ENCODE measurements around the gene CCDC117.
"Not testable (repeated sequence)": the region's sequence is repeated elsewhere in the genome, so short reads cannot be mapped to it uniquely, and the experiment has no call there.

Gene CCDC117

GRCh38 chr22:28737701-28738100 is 34.8 kb upstream of the CCDC117 start:
- H3K4me3 ChIP-seq (ENCODE audit: low read depth, low read length): no peak overlapping the region
- TF ChIP-seq CTCF (IDR thresholded peaks at IDR 0.05; ENCODE audit: low read depth, low read length, missing control alignments): no peak
- no peak for DNase-seq (ENCODE audit: low read depth)

- not testable (repeated sequence) for DNase-seq (ENCODE audit: low read depth); H3K4me3 ChIP-seq (ENCODE audit: low read depth, low read length)
These were observed 33.6 kb upstream of the CCDC117 start for GRCh38 chr22:28738876-28739275.

GRCh38 chr22:28741200-28741784 is 31.2 kb upstream of the CCDC117 start:
- no peak for DNase-seq (ENCODE audit: low read depth)
- no peak for TF ChIP-seq CTCF (IDR thresholded peaks at IDR 0.05; ENCODE audit: low read depth, low read length, missing control alignments)
- H3K4me3 ChIP-seq (ENCODE audit: low read depth, low read length): peak overlapping the region; percentile 94

GRCh38 chr22:28741785-28742561 is 30.5 kb upstream of the CCDC117 start, which contains the start of the genes CHEK2 and HSCB:
CHEK2 (minus strand) TSS chr22:28741820; CDS start chr22:28734721, 7,099 bp downstream.
HSCB (plus strand) TSS chr22:28742039; CDS start chr22:28742096, 57 bp downstream.
- no peak for TF ChIP-seq CTCF (IDR thresholded peaks at IDR 0.05; ENCODE audit: low read depth, low read length, missing control alignments)
- DNase-seq (ENCODE audit: low read depth): peak; percentile 98
- H3K4me3 ChIP-seq (ENCODE audit: low read depth, low read length): peak within 1 kb of the TSS; percentile 94

GRCh38 chr22:28742562-28742962 is 29.9 kb upstream of the CCDC117 start:
- DNase-seq (ENCODE audit: low read depth): no peak
- no peak for TF ChIP-seq CTCF (IDR thresholded peaks at IDR 0.05; ENCODE audit: low read depth, low read length, missing control alignments)
- peak overlapping the region; percentile 94 for H3K4me3 ChIP-seq (ENCODE audit: low read depth, low read length)

- no peak overlapping the region for H3K4me3 ChIP-seq (ENCODE audit: low read depth, low read length)
- no peak for TF ChIP-seq CTCF (IDR thresholded peaks at IDR 0.05; ENCODE audit: low read depth, low read length, missing control alignments)
- no peak for DNase-seq (ENCODE audit: low read depth)
These were observed 28.6 kb upstream of the CCDC117 start for GRCh38 chr22:28743852-28744251.

GRCh38 chr22:28750471-28750881 is 22.0 kb upstream of the CCDC117 start:
- H3K4me3 ChIP-seq (ENCODE audit: low read depth, low read length): no peak overlapping the region
- no peak for TF ChIP-seq CTCF (IDR thresholded peaks at IDR 0.05; ENCODE audit: low read depth, low read length, missing control alignments)
- no peak for DNase-seq (ENCODE audit: low read depth)

GRCh38 chr22:28754512-28754911 is 18.0 kb upstream of the CCDC117 start:
- H3K4me3 ChIP-seq (ENCODE audit: low read depth, low read length); DNase-seq (ENCODE audit: low read depth): not testable (repeated sequence)

Measured in GM12864 (cell line).